NCI-H774 (cell line): ENCODE results near the gene TNKS1BP1.
"Not testable (repeated sequence)": the region's sequence is repeated elsewhere in the genome, so short reads cannot be mapped to it uniquely, and the experiment has no call there.

Experiments used
- DNase-seq: peaks from one replicate; lab custom pipeline; 2025; lab: John Stamatoyannopoulos, UW

TNKS1BP1 gene

GRCh38 chr11:57353446-57353845 is 28.7 kb upstream of the TNKS1BP1 start:
- no peak for DNase-seq

DNA sequence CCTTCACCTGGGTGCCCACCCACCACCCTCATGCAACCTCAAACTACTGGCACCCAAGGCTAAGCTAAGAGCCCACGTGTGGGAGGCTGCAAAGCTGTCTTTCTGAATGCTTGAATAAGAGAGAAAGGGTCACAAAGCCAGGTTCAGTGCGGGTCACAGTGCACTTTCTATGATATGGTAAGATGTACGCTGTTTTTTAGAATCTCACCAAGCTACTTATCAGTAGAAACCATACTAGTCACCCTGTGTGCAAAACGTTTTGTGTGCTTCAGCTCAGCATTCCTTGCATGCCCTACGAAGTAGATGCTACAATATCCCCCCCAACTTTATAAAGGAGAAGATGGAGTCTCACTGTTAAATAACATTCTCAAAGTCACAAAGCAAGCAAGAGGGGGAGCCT is 28.3 kb upstream of the TNKS1BP1 start:
- no peak for DNase-seq

GRCh38 chr11:57349491-57350274 is 24.9 kb upstream of the TNKS1BP1 start:
- DNase-seq = peak; percentile 30

GRCh38 chr11:57348636-57349313 is 24.0 kb upstream of the TNKS1BP1 start:
- DNase-seq = no peak

DNA sequence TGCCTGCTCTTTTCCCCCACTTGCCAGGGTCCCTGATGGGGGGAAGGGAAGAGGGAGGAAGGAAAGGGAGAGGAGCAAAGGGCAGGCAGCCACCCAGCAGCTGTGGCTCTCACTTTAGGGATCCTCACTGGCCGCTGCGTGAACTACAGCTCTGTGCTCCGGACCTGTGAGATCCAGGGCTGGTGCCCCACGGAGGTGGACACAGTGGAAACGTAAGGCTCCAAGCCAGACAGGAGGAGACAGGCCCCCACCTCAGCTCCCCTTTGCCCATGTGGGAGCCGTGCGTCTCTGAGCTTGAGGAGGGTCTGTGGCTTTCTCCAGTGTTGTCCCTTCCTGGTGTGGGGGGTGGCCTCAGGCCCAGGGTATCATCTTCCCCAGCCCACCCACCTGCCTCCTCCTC is 23.3 kb upstream of the TNKS1BP1 start:
- DNase-seq = no peak

GRCh38 chr11:57347336-57347735 is 22.6 kb upstream of the TNKS1BP1 start:
- DNase-seq = no peak

DNA sequence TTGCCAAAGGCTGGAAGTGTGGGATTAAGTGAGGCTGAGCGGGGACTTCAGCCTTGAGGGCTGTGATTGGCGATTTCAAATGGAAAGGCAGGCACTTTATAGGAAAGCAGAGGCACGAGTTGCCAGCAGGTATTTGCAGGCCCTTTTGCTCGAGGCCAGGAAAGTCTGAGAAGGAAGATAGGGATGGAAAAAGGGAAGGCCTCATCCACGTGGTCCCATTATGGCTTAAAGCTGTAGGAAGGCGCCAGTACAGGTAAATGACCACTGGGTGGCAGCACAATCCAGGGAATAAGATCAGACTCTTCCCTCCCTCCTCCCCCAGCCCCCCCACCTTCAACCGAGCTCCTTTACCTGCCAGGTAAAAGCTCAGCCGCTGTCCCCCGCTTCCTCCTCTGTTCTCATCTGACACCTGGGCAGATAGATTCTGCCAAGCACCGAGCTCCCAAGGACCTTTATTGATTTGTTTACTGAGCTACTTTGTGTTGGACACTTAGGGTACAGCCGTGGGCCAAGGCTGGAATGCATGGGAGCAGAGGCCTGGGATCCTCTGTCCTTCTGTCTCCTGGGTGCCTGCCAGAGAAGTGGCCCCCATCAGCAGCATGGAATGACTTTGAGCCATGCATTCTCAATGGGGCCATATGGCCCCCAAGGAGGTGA is 20.9 kb upstream of the TNKS1BP1 start:
- peak; percentile 44 for DNase-seq

DNA sequence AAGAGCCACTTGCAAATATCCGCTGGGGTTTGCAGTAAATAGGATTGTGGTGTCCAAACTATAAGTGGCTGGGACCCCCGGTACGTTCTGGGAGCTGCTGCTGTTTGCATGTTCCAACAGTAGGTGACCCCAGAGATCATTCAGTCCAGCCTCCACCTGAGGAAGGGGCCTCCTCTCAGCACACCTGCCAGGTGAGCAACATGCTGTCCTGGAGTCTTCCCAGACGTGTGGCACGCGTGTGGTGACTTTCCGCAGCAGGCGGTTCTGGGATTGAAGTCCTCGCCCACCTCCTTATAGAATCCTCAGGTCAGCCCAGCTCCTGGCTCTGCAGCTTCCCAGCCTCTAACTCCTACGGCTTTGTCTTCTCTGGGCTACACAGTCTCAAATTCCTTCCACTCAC is 20.1 kb upstream of the TNKS1BP1 start:
- DNase-seq = no peak

- no peak for DNase-seq
These were observed 19.1 kb upstream of the TNKS1BP1 start for GRCh38 chr11:57343825-57344224.

DNA sequence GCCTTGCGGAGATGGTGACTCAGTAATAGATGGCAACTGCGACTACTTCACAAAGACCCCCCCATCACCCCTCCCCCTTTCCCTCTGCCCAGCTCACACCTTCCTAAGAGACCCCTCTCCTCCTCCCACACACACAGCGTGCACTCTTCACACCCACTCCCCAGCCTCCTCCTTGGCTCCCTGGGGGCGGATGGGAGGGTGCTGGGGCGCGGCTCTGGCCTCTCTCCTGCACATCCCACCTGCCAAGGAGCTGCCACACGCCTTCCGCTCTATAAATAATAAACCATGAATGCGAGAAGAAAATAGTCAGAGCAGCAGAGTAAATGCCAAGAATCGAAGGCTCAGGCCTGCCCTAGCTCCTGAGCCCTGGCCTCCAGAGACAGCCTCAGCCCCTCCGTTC is 17.9 kb upstream of the TNKS1BP1 start:
- no peak for DNase-seq

GRCh38 chr11:57341250-57341808 is 16.6 kb upstream of the TNKS1BP1 start:
- no peak for DNase-seq

- no peak for DNase-seq
These were observed 15.4 kb upstream of the TNKS1BP1 start for GRCh38 chr11:57340039-57340615.

DNA sequence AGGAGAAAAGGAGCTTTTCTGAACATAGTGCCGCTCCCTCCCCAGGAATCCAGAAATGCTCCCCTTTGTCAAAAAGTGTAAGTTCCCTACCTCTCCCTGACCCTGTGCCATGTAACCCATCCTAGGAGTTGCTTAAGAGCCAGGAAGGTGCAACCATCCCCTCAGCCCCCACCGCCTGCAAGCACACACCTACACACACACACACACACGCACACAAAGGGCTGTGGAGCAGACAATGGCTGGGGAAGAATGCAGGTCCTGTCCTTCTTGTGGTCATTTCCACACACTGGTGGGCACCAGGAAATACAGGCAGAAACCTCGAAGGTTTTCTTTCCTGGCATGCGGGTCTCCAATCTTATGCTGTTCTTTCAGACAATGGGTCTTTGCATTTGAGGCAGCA is 14.6 kb upstream of the TNKS1BP1 start:
- DNase-seq = no peak

DNA sequence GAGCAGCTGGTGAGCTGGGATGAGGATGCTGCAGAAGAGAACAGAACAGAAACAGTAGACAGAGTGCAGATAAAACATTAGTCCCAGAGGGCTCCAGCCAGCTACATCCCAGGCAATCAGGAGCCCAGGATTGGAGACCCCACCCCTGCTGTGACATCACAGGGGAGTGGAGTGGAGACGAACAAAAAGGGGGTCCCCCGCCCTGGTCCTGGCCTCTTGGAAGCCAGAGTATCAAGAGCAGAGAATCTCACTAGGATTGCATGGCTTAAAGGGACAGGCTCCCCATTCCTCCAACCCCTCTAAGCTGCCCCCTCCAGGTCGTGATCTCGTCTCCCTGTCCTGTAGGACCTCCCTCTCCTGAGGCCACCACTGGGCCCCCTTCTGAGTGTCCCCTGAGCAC is 13.4 kb upstream of the TNKS1BP1 start, which contains the start of gene P2RX3:
TSS of gene P2RX3 (plus strand) at position 211 of the 400 bp plus-strand sequence. CDS start 199 bp downstream, outside the sequence.
- DNase-seq = no peak

- not testable (repeated sequence) for DNase-seq
These were observed 12.1 kb upstream of the TNKS1BP1 start for GRCh38 chr11:57336856-57337255.

DNA sequence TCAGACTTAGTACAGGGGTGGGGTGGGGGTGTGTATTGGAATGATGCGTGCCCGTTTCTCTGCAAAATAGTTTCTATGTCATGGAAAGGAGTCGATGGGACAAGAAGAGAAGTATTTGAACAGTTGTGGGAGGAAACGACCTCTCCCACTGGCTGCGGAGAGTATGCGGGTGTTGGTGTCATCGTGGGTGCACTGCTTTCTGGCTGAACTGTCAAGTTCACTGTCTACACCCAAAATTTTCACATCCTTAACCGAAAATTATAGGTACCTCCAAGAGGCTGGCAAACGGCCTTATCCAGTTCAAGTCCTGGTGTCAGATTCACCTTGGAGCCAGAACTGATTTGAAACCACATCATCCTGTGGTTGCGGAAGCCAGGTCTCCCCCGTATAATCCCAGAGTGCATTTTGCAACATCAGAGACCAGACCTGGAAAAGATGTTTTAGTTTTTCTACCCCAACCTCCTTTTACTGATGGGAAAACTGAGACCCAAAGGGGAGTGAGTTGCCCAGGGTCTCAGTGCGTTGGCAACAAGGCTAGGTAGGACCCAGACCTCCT is 11.4 kb upstream of the TNKS1BP1 start:
- no peak for DNase-seq

- DNase-seq = peak; percentile 85
These were observed 10.8 kb upstream of the TNKS1BP1 start, which contains the start of gene SSRP1 for GRCh38 chr11:57335343-57336110. TSS of gene SSRP1 (minus strand) at chr11:57335892. CDS start at chr11:57335121, 771 bp downstream.

DNA sequence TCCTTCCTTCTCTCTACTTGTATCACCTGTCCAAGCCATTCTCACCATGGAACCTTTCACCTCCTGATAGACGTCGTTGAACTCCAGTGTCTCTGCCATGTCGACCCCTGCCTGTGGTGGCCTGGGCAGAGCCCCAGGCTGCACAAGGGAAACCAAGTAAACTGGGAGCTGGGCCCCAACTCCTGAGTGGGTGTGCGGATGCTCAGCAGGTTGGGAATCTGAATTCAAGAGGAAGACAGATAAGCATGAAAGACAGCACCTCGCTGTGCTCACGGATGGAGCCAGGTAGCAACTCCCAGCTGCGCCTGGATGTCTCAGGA is 10.2 kb upstream of the TNKS1BP1 start:
- no peak for DNase-seq

DNA sequence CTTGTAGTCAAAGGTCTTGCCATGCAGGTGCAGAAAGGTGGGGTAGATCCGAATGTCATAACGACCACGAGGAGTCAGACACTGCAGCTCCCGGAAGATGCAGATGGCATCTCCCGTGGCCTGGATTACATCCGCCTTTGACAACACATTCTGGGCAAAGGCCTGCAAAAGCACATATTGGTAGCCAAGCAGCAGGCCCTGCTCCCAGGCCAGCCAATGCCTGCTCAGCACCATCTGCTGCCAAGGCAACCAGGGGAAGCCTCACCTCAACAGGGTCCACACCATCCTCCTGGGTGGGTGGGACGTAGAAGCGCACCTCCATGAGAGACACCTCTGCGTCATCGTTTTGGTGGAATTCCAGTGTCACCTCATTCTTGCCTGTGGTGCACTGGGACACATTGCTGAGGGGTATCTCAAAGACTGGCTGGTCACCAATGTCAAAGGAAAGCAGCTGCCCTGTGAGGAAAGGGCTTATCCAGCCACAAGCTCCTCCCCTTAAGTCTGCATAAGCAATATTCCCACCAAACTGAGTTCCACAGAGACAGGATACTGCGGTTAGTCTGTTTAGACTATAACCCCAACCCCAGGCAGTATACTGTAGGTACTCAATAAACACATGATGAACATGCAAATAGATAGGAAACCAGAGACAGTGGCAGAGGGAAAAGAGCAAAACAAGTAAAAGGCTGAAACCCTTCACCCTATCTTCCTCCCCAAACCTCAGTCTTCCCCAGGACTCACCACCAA is 8.1 kb upstream of the TNKS1BP1 start:
- DNase-seq = no peak

- DNase-seq = no peak
These were observed 7.0 kb upstream of the TNKS1BP1 start for GRCh38 chr11:57331720-57332119.
